Spleen (tissue), 7 donors: Measurements from ENCODE around the gene ZNF33A.

Source experiments
- POLR2A ChIP-seq, 3 donors: fragments of 450-650 bp; IDR thresholded peaks; one replicate each; pipeline ENCODE4 v1.5.1; 2017; ENCODE audit warnings: antibody characterized with exemption in 3 of 3, mild to moderate bottlenecking in 1 of 3
- POLR2AphosphoS5 ChIP-seq, 3 donors: sonication (generic); formaldehyde crosslinking; IDR thresholded peaks; one replicate each; pipeline ENCODE4 v1.5.1; 2017; ENCODE audit warnings: antibody characterized with exemption in 3 of 3
- TF ChIP-seq, protein P1 (sequence below), 11 experiments: fragments of 200-600 bp in 7 of 11; fragments of 450-650 bp in 4 of 11; sonication (generic) in 4 of 11; IDR thresholded peaks in 8 of 11; conservative IDR thresholded peaks in 3 of 11; 1 replicate in 7 of 11; 2 replicates in 4 of 11; pipeline versions ENCODE4 v1.4.0 to v1.8.0; 2016 to 2021; ENCODE audit warnings: antibody characterized with exemption in 11 of 11, inconsistent platforms in 4 of 11, mild to moderate bottlenecking in 1 of 11
- donor health status: DM: no; HTN: no; CAD: no; lungs with moderate emphysema.
- donor health status: DM: no; HTN: no; CAD: no.
- donor health status: DM: no; HTN: no; CAD: no.

DNA sequence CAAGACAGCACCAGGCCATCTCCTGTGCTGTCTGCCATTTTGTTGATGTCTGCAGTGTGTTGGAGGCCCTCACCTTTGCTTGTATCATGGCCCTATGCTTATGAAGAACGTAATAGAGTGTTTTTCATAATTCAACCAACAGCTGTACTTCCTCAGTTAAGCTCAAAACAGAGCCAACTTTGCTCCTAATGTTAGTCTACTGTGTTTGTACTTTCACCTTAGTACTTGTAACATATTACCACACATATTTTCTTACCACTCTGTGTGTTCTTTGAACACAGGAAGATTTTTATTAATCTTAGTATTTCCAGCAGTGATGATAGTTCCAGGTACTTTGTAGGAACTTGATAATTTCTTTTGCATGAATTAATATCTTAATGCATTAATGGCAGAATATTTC lies 5.9 kb downstream of the ZNF33A start:
- TF ChIP-seq POLR2AphosphoS5 (IDR thresholded peaks at IDR 0.05) (no peak), POLR2A (IDR thresholded peaks at IDR 0.05) (no peak)
- TF ChIP-seq, protein P1, sequence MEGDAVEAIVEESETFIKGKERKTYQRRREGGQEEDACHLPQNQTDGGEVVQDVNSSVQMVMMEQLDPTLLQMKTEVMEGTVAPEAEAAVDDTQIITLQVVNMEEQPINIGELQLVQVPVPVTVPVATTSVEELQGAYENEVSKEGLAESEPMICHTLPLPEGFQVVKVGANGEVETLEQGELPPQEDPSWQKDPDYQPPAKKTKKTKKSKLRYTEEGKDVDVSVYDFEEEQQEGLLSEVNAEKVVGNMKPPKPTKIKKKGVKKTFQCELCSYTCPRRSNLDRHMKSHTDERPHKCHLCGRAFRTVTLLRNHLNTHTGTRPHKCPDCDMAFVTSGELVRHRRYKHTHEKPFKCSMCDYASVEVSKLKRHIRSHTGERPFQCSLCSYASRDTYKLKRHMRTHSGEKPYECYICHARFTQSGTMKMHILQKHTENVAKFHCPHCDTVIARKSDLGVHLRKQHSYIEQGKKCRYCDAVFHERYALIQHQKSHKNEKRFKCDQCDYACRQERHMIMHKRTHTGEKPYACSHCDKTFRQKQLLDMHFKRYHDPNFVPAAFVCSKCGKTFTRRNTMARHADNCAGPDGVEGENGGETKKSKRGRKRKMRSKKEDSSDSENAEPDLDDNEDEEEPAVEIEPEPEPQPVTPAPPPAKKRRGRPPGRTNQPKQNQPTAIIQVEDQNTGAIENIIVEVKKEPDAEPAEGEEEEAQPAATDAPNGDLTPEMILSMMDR (IDR thresholded peaks at IDR 0.05 in 8 of 11, conservative IDR thresholded peaks at IDR 0.05 in 3 of 11), result no peak
